ENCODE measurements around the gene PLEKHA8.

The PLEKHA8 gene

DNA sequence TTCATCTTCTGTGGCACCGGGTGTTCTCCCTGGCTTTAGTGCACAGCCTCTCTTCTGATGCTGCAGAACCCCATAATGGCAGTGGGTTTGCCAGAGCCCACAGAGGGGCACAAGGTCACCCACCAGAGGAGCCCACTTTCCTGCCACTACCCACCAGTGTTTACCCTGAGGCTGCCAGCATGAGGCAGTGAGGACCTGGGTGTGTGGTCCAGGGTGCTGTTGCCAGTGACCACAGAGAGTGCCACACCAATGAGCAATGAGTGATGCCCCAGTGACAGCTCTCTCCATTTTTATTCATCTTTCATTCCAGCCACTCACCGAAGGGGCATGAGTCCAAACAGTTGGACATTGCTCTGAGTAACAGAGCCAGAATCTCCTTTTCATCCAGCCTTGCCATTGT lies 141.4 kb downstream of the PLEKHA8 start:
- no peak for DNase-seq (ENCODE audit: low spot score)

DNA sequence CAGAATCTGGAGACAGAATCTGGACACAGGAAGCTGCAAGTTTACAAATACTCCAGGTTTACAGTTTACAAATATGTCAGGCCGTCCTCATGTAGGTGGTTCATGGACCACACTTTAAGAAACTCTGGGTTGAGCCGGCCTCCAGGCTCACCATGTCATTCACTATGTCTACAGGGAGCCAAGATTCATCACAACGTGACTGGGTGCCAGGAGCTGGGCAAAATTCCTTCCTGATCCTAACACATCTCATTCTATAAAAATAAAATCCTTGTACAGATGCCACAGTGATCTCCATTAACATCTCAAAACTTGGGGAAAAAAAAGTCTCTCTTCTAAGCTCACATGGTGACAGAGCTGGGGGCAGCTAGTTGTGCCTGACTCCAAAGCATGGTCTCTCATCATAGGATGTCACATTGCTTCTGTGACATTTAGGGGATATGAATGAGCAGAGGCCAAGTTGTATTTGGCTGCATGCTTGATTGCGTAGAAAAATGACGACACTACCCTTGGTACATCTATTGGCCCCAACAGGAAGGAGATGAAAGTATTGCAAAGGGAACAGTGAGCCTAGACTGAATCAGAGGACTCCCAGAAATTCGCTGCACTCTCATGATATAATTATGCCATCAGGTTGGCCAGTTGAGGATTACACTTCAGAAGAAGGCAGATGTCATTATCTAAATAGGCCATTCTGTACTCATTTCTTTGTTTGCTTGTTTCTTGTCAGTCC lies 142.4 kb downstream of the PLEKHA8 start:
- no peak for DNase-seq (ENCODE audit: low spot score)

DNA sequence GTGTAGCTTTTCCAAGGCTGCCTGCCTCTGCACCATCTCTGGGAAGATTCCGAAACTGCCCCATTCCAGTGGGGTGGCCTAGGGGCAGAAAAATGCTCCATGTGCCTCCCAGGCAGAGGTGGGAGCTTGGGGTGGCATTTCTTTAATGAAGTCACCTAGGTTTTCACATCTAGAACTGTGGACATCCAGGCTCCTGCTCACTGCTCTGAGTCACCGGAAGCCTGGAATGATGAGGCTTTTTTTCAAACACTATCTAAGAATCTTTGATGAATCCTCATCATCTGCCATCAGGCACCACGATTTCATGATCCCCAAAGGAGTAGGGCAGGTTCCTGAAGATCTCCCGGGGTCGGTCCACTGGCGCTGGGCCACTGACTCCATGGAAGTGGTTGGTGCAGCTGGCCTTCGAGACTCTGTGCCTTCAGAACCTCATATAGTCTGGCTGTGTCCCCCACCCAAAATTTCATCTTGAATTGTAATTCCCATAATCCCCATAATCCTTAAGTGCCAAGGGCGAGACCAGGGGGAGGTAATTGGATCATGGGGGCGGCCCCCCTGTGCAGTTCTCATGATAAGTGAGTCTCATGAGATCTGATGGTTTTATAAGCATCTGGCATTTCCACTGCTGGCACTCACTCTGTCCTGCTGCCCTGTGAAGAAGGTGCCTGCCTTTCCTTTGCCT lies 143.7 kb downstream of the PLEKHA8 start:
- DNase-seq (ENCODE audit: low spot score): no peak

DNA sequence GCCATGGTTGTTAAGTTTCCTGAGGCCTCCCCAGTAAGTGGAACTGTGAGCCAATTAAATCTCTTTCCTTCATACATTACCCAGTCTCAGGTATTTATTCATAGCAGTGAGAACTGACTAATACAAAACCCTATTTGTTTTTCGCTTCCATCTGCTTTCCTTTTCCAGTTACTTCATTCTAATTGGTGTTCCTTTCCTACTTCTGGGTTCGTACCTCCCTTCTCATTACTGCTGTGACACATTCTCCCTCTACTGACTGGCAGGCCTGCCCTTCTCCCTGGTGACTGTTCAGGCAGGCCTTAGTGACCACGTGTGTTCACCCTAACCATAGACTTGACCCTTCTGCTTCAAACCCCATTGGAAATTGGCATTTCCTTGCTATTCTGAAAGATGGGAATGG lies 144.2 kb downstream of the PLEKHA8 start:
- DNase-seq (ENCODE audit: low spot score): no peak

DNA sequence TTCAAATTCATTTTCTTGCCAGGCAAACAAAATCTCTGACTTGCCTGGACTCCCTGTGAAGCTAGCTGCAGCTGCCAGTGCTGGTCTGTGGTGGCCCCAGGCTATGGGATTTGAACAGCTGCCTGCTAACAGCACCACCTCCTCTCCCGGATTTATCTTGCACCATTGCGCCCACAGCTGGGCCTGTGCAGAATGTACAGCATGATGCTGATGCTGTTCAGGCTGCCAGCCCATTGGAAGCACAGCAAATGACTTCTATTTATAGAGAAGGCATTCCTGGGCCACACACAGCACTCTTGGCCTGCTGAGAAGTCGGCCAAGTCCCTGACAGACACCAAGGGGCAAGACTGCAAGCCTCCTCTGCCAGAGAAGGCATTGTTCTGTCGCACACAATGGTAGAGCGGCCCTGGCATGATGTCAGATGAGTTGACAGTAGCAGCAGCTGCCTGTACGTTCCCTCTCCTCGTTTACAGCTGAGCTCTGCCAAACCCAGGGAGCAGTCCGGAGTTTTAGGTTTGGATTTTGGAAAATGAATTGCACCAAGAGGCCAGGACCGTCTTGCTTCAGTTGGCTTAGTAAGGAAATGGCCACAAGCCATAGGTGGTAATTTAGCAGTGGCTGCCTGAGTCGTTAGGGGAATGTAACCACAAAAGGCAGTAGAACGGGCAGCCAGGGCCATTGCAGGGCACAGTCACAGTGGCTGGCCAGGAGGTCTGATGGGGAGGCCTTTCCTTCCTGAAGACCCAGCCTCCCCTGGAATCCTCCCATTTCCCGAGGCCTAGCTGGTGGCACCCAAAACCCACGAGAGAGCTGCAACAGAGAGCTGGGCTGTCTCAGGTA lies 145.1 kb downstream of the PLEKHA8 start:
- peak; percentile 35 for DNase-seq (ENCODE audit: low spot score)

DNA sequence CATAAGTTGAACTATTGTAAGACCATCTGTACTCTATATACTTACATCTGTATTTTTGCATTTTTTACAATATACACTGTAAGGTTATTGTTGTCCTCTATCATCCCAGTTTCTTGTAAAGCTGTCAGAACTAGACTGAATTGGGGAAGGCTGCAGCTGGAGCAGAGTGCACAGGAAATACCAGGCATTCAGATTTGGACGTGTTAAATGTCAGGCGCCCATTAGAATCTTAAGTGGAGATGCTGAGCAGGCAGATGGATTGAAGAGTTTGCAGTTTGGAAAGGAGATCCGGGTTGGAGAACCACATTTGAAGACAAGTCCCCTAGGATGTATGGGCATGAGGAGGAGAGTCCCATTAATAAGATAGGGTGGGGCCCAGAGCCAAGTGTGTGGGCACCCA lies 147.0 kb downstream of the PLEKHA8 start:
- DNase-seq (ENCODE audit: low spot score): no peak

DNA sequence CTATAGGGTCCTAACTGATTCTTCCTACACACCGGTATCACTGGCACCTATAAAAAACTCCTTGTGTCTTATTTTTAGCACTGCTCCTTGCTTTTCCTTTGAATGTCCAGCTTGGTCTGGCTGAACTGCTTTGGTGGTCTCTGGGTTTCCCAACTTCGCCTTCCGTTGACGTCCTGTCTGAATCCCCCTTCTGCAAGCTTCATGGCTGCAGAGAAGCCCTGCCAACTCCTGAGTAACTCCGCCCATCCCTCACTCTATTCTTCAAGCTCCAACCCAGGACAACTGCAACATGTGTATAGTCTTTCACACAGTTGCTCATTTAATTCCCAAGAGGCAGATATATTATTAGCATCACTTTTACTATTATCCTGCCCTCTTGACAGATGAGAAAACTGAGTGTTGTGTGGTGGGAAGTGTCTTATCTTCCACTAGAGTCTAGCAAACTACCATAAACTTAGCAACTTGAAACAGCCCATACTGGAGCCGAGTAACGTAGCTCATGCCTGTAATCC lies 147.5 kb downstream of the PLEKHA8 start:
- no peak for DNase-seq (ENCODE audit: low spot score)

DNA sequence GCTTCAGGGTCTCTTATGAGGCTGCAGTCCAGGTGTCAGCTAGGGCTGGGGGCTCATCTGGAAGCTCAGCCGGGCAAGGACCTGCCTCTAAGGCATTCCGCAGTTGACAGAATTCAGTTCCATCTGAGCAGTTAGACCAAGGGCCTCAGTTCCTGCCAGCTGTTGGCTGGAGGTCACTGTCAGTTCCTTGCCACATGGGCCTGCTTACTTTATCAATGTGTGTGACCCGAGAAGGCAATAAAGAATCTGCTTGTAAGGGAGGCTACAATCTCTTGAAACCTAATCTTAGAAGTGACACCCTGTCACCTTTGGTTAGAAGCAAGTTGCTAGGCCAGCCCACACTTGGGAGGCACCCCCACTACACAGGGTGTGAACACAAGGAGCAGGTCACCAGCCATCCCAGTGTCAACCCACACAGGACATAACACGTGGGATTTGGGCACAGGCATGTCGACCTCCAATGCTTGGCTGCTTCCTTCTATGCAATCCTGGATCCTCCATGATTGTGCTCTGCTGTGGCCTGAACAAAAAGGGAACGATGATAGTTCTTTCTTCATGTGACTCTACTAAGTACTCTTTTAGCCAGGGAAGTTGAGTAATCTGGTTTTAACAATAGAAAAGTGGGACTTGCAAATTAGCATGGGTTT lies 148.4 kb downstream of the PLEKHA8 start:
- no peak for DNase-seq (ENCODE audit: low spot score)

DNA sequence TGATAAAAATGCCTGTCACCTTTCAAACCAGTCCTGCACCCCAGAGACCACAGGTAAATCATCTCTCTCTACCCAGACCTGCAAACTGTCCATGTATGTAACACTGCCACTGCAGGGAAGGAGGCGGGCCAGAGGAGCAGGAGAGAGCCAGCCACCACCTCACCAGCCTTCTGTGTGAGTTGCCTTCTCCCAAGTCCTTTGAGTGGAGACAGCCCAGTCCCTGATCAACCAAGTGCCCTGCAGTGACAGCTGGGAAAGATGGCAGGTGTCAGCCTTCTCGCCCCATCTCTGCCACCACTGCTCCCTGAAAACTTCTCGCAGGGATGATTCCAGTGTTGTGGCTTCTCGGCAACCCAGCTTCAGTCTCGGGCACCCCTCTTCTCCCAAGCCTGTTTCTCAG lies 149.0 kb downstream of the PLEKHA8 start:
- no peak for DNase-seq (ENCODE audit: low spot score)

DNA sequence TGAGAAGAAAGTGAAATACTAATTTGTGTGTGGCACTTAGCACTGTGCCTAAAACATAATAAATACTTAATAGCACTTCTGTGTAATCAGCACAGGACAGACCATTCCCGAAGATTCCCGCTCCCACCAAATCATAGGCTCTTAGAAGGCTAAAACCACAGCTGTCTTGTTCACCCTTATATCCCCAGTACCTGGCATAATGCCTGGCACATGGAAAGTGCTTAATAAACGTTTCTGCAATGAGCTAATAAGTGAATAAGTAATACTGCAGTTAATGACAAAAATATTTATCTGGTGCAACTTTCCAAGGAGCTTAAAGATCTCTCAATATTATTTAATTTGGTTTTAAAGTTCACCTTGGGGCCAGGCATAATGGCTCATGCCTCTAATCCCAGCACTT lies 149.8 kb downstream of the PLEKHA8 start:
- no peak for DNase-seq (ENCODE audit: low spot score)

DNA sequence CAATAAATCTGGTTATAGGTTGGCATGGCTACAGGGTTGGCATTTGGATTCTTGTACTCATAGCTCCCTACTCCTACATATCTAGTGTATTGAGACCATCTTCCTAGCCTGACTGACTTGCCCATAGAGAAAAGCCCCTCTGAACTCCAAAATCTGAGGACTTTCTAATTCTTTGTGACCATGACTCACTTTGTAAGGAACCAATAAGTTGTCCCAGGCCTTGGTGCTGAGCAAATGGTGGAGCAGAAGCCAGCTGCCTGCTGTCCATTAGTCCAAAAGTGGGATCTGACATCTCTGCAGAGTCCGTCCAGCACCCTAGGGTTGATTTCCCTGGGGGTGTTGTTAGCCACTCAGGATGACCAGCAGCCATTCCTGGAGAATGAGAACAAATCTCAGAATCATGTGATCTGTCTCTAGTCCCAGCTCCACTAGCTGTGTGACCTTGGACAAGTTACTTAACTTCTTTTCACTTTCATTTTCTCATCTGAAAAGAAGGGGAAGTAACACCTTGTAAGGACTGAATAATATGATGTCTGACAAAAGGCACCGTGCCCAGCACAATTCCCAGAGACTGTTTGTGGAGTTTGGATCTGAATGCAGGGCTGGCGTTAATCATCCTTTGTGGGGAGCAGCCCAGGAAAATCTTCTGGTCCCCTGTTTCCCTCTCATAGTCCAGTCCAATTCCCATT lies 150.7 kb downstream of the PLEKHA8 start:
- no peak for DNase-seq (ENCODE audit: low spot score)
